ENCODE measurements around the gene TMPRSS2. TPM values are rescaled to one million over a fixed set of nuclear protein-coding genes. Genes with fewer than 3 reads are reported as not detected.

TMPRSS2 gene
- total RNA-seq, 1 donor from 2014 or later, result 83.6 TPM

DNA sequence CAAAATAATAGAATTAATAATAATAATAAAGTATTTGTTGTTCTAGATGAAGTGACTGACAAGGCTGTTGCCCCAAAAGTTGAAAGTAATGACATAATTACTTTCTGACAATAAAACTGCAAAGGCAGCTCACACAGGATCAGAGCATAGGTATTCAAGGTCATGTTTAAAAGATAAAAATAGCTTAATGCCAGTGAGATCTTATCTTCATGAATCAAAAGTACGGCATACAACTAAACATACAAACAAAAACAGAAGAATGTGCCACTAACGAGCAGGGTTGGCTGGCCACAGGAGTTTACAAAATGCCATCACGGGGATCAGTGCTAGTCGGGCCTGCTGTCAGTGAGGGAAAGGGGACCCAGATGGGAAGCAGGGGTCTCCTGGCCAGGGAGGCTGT, 22.4 kb upstream of the TMPRSS2 start:
- Histone ChIP-seq H3K27me3 (no peaks in the 10 kb centered on the region), H3K9me3 (no peaks in the 10 kb centered on the region), H3K27ac (no peak overlapping the region), H3K36me3 (no peaks in the 10 kb centered on the region), H3K4me3 (no peak overlapping the region), H3K4me1 (peaks cover 3% of the 10 kb centered on the region)
- intact Hi-C loops (cut with DNase I), result no loop called here
- DNase-seq (no peak), ATAC-seq (no peak)
- TF ChIP-seq, protein P1, sequence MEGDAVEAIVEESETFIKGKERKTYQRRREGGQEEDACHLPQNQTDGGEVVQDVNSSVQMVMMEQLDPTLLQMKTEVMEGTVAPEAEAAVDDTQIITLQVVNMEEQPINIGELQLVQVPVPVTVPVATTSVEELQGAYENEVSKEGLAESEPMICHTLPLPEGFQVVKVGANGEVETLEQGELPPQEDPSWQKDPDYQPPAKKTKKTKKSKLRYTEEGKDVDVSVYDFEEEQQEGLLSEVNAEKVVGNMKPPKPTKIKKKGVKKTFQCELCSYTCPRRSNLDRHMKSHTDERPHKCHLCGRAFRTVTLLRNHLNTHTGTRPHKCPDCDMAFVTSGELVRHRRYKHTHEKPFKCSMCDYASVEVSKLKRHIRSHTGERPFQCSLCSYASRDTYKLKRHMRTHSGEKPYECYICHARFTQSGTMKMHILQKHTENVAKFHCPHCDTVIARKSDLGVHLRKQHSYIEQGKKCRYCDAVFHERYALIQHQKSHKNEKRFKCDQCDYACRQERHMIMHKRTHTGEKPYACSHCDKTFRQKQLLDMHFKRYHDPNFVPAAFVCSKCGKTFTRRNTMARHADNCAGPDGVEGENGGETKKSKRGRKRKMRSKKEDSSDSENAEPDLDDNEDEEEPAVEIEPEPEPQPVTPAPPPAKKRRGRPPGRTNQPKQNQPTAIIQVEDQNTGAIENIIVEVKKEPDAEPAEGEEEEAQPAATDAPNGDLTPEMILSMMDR (IDR thresholded peaks at IDR 0.05), result no peak

DNA sequence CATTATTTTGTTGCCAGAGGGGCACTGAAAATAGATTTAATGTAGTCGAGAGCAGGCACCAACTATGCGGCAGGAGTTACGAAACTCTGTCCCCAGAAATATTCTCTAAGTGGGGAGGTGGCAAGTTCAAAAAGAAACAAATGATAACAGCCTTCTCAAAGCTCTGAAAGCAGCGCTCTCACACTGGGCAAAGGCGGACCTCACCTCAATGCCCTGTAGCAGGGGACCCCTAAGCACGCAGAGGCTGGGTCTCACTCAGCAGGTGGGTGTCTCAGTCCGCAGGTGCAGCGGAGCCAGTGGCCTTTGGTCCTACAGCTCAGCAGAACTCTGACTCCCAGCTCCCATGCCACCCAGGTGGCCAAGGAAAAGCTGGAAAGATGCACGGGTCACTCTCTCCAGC, 21.8 kb upstream of the TMPRSS2 start:
- Histone ChIP-seq H3K9me3 (no peaks in the 10 kb centered on the region), H3K27ac (peak overlapping the region; percentile 47), H3K27me3 (no peaks in the 10 kb centered on the region), H3K4me3 (no peak overlapping the region), H3K36me3 (no peaks in the 10 kb centered on the region), H3K4me1 (peaks cover 3% of the 10 kb centered on the region)
- intact Hi-C loops (cut with DNase I), result no loop called here
- ATAC-seq (peak; percentile 53), DNase-seq (no peak)
- TF ChIP-seq, protein P1 (IDR thresholded peaks at IDR 0.05), result no peak

DNA sequence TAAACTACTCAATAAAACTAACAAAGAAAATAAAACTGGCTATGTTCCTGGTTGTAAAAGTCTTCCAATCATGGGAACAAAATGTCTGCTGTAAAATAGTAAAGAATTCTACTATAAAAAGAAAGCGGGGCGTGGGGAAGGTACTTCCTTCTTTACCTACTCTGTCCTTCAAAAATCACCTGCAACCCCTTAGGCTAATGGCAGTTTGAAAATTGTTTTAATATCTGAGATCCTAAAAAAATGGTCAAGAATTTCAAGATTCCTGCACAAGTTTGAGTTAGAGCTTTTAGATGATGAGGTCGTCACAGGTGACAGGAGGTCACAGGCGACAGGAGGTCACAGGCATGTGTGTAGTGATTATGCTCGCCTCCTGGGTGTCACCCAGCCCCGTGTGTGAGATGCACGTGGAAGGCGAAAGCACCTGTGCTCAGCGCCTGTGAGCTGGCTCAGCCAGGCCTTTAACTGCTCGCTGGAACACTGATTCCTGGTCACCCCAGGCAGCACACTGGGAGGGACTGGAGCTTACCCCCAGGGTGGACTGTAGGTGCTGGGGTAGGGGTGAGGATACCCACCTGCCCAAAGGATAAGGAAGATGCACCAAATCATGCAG, 18.6 kb upstream of the TMPRSS2 start:
- Histone ChIP-seq H3K4me3 (no peak overlapping the region), H3K9me3 (no peaks in the 10 kb centered on the region), H3K4me1 (peaks cover 3% of the 10 kb centered on the region), H3K27ac (no peak overlapping the region), H3K27me3 (no peaks in the 10 kb centered on the region), H3K36me3 (no peaks in the 10 kb centered on the region)
- DNase-seq, result no peak
- TF ChIP-seq, protein P1 (IDR thresholded peaks at IDR 0.05), result no peak
- intact Hi-C loops (cut with DNase I), result no loop called here
- no peak for ATAC-seq

DNA sequence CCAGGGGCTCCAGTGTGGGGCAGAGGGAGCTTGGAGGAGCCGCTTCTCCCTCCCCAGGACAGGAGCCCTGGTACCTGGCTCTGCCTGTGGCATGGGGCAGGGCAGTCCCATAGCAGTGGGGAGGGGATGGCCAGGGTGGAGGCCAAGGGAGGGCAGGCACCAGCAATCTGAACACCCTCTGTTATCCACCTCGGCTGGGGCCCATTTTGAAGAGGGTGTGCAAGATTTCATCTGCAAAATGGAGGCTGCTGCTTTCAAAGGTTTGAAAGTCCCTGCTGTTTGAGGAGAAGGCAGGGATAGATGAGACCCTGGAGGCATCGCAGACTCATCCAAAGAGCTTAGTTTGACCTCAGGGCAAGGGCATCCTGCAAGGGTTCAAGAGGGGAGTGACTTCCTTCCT, 15.2 kb upstream of the TMPRSS2 start:
- intact Hi-C loops (cut with DNase I), result no loop called here
- Histone ChIP-seq H3K27me3 (no peaks in the 10 kb centered on the region), H3K4me1 (no peaks in the 10 kb centered on the region), H3K9me3 (no peaks in the 10 kb centered on the region), H3K36me3 (no peaks in the 10 kb centered on the region), H3K27ac (no peak overlapping the region), H3K4me3 (no peak overlapping the region)
- no peak for ATAC-seq
- DNase-seq, result no peak
- TF ChIP-seq, protein P1 (IDR thresholded peaks at IDR 0.05), result no peak

DNA sequence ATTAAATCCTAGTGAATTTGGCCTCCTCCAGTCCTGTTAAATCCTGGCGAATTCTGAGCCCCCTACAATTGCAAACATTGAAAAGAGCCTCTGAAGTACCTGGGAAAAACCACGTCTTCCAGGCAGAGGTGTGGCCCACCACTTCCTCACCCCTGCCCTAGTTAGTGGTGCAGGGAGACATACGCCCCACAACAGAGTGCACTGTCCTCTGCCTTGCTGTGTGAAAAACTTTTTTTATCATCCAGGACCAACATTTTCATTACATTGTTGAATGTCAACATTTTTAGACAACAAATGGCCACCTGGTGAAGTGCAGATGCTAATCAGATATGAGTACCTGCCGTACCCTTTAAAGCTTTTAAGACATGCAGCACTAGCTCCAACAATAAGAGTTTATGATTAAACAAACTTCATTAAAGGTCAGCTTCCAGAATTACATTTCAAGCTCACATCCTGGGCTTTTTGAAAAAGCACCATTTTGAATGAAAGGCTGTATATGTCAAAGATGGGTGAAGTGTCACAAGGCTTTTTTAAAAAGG, 13.6 kb upstream of the TMPRSS2 start:
- ATAC-seq, result no peak

More for the DNA sequence above, 13.6 kb upstream of the TMPRSS2 start:
- Histone ChIP-seq H3K36me3 (no peaks in the 10 kb centered on the region), H3K4me1 (no peaks in the 10 kb centered on the region), H3K27ac (no peak overlapping the region), H3K9me3 (no peaks in the 10 kb centered on the region), H3K27me3 (no peaks in the 10 kb centered on the region), H3K4me3 (no peak overlapping the region)
- DNase-seq, result no peak
- TF ChIP-seq, protein P1 (IDR thresholded peaks at IDR 0.05), result no peak
- intact Hi-C loops (cut with DNase I), result no loop called here
